ENCODE measurements around the gene OGG1.

Gene OGG1

DNA sequence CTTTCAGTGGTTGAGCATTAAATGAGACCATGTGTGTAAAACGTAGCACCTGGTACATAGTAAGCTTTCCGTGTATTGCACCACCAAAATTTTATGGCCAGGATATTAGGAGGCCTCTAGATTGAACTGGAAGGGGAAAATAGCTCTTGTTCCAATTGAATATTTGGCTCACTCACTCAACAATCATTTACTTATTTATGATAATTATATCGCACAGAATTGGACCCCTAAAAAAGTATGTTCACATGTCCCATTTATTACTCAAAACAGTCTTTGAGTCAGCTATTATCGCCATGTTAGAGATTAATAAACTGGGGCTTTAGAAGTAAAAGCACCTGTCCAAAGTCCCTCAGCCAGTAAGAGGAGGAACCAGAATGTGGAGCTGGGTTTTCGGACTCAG, 55.2 kb downstream of the OGG1 start:
- Histone ChIP-seq H3K27ac (ENCODE audit: low read depth, low read length) (no peak overlapping the region), H3K36me3 (ENCODE audit: insufficient read depth, low read length) (peaks cover 72% of the 10 kb centered on the region)
- 95% methylated on average over 5 of the region's 5 CpGs for WGBS

DNA sequence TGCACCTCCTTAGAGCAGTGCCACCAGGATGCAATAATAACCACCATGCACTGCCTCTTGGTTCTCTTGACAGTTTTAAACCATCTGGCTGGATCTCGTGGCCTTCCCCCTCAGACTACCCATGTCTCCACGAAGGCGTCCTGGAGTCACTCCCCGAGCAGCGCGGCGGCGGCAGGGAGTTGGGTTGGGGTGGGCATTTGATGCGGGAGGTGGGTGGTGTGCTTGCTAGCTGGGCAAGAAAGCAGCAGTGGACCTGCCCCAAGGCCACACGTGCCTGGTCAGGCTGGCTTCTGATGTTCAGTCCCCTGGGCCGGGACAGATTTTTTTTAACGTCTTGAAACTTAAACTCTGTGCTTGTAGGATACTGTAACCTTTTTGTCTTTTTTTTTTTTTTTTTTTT, 56.4 kb downstream of the OGG1 start:
- no peak overlapping the region for H3K4me3 ChIP-seq (ENCODE audit: low read length)
- H3K27me3 ChIP-seq (ENCODE audit: insufficient read depth, low read length), result peaks cover 7% of the 10 kb centered on the region
- H3K9ac ChIP-seq (ENCODE audit: low read depth, low read length), result no peak overlapping the region
- 97% methylated on average over 12 of the region's 12 CpGs for WGBS
- peaks cover 9% of the 10 kb centered on the region; the same call in 1 of the 2 replicates for H3K4me1 ChIP-seq (ENCODE audit: insufficient read depth, low read length)
- H3K36me3 ChIP-seq (ENCODE audit: insufficient read depth, low read length), result peaks cover 61% of the 10 kb centered on the region
- no peak overlapping the region for H3K27ac ChIP-seq (ENCODE audit: low read depth, low read length)
- H3K9me3 ChIP-seq (ENCODE audit: insufficient read depth, low read depth, low read length), result no peaks in the 10 kb centered on the region

More for the DNA sequence above, 55.2 kb downstream of the OGG1 start:
- no peak overlapping the region for H3K9ac ChIP-seq (ENCODE audit: low read depth, low read length)
- no peaks in the 10 kb centered on the region for H3K27me3 ChIP-seq (ENCODE audit: insufficient read depth, low read length)
- no peaks in the 10 kb centered on the region for H3K9me3 ChIP-seq (ENCODE audit: insufficient read depth, low read depth, low read length)
- H3K4me3 ChIP-seq (ENCODE audit: low read length), result no peak overlapping the region
- peaks cover 9% of the 10 kb centered on the region; the same call in 1 of the 2 replicates for H3K4me1 ChIP-seq (ENCODE audit: insufficient read depth, low read length)

All from HUES64 (cell line).